ENCODE measurements around the gene NFIB.

Gene NFIB

DNA sequence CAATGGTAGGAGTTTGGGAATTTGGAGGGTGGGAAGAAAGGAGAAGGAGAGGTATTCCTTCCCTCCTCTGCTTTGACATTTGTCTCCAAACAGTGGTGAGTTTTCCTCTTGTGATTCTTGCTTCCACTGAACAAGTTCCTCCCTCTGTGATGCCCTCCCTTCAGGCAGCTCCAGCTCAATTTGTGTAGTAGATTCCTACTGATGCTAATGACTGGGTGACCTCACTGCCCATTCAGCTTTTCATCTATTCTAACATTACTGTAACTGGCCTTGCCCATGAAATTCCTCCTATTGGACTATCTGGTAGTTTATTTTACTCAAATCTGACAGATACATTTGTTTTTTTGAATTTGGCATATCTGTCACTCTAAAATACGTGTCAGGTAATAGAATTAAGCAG, 121.4 kb downstream of the NFIB start:
- DNase-seq (ENCODE audit: low read depth in 1 of 2, low spot score in 1 of 2) = no peak

GRCh38 chr9:14191512-14191911, 122.4 kb downstream of the NFIB start:
- no peak for DNase-seq (ENCODE audit: low read depth in 1 of 2, low spot score in 1 of 2)

GRCh38 chr9:14190240-14190639, 123.7 kb downstream of the NFIB start:
- DNase-seq (ENCODE audit: low read depth in 1 of 2, low spot score in 1 of 2) = no peak

DNA sequence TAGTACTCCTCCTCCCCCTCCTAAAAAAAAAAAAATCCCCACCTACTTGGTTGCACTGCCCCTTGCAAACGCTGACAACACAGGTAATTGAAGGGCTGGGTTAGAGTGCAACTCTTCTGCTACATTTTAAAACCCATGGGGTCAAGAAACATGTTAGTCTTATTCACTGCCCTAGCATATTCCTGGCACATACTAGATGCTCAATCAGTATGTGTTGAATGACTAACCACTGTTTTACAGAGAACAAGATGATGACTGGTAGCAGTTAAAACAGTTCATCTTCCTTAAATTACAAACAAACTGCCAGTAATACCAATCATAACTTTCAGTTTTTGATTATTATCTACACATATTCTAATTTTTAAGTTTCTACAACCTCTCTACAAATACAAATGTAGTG, 124.4 kb downstream of the NFIB start:
- DNase-seq (ENCODE audit: low read depth in 1 of 2, low spot score in 1 of 2) = no peak

- DNase-seq (ENCODE audit: low read depth in 1 of 2, low spot score in 1 of 2) = no peak
Measured at GRCh38 chr9:14189146-14189545, 124.8 kb downstream of the NFIB start.

DNA sequence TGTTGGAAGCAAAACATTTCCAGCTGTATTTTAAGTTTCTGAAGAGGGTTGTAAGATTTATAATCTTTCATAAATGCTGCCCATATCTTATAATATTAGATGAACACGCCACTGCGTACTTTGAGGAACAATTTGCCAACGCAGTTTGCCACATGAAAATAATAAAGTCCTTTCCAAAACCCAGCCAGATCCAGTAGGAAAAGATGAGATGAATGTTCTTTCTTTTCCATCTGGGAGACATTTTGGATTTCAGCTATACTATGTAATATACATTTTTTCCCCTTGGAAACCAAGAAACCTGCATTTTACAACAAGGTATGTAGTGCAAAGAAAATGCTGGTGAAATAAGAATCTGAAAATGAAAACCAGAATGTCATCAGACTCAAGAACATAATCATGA, 125.4 kb downstream of the NFIB start:
- DNase-seq (ENCODE audit: low read depth in 1 of 2, low spot score in 1 of 2) = no peak

GRCh38 chr9:14188011-14188410, 125.9 kb downstream of the NFIB start:
- DNase-seq (ENCODE audit: low read depth in 1 of 2, low spot score in 1 of 2) = no peak

- no peak for DNase-seq (ENCODE audit: low read depth in 1 of 2, low spot score in 1 of 2)
Measured at GRCh38 chr9:14186096-14186495, 127.8 kb downstream of the NFIB start.

- no peak for DNase-seq (ENCODE audit: low read depth in 1 of 2, low spot score in 1 of 2)
Measured at GRCh38 chr9:14185016-14185415, 128.9 kb downstream of the NFIB start.

- DNase-seq (ENCODE audit: low read depth in 1 of 2, low spot score in 1 of 2) = no peak
Measured at GRCh38 chr9:14183001-14183400, 130.9 kb downstream of the NFIB start.

DNA sequence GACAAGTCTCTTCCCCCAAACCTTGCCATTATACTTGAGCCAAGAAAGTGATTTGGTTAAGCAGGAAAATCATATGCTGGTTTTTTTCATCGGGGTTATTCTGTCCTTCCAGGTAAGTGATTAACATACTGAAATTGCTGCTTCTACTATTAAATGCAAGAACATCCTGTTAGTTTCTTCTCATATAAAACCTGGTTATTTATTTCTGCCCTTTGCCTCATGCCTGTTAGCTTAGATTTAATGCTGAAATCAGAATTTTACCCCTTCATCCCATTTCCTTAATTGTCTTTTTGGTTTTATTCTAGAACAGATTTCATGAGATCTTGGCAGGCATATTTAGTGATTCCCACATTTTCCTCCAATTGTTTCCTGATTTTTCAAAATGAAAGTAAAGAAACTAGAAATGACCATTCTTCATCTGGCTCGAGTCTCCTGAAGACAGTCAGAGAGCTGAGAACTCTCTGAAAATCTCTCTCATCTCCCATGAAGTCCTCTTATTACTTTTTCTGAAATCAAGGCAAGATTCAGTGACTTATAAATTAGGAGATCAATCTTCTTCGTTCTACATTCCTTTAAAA, 132.9 kb downstream of the NFIB start:
- DNase-seq (ENCODE audit: low read depth in 1 of 2, low spot score in 1 of 2) = no peak

DNA sequence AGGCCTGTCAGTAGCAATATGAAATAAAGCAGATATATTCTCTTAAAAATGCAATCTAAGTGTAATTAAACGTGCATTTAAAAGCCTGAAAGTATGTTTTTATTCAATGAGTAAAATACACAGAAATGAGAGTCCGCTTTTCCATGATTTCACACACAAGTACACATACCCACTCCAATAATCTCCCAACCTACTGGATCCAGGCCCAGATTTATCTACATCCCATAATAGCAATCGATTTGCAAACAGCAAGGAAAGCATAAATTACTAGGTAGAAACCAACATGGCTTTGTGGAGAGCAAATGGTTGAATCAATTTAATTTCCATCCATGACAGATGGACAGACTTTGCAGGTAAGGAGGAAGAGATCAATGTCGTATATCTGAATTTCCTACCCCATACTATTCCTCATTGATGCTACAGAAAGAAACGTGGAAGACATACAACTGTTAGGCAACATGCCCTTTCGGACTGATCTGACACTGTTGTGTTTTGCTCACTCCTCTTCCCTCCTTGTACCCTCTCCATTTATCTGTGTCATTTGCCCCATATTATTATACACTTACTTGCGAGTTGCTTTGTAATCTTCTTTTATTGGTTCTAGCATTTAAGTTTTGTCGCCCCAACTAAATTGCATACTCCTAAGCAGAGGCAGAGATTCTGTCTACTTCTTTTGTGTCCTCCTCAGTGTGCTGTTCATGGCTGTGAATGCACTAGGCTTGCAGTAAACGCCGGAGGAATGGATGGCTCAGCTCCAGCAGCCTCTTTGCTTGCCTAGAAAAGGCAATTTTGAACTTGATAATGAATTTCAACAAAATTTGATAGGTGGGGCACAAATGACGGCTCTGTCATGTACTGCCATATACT, 133.6 kb downstream of the NFIB start:
- DNase-seq (ENCODE audit: low read depth in 1 of 2, low spot score in 1 of 2) = no peak

DNA sequence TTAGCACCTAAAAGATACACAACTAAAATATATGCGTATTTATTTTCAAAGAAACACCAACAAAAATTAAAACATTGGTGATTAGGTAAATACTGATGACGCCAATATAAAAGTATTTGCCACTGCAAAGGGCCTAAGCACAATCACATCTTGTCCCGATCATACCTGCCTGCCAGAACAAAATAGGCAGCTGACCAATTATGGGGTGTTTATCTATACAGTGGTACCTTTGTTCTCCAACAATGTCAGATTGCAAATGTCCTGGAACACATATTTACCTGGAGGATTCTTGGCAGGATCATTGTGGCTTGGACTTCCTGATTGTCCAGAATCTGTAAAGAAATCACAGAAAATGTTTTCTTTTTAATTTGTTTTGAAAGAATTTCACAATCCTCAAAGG, 134.5 kb downstream of the NFIB start:
- DNase-seq (ENCODE audit: low read depth in 1 of 2, low spot score in 1 of 2) = no peak

DNA sequence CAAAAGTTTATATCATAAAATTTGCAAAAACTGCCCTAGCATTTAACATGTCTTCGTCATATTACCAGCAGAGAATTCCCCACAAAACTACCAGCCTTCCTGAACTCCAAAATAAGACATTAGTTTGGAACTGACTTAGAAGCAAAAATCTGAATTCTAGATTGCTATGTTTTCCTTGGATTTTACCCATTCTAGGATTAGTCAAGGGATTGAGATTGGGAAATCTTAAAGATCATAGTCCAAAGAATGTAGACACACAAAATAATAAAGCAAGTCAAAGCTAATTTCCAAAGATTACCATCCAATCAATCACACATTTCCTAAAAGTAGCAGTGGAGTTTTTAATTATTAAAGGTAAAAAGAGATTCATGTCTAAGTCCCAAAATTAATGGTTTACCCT, 138.2 kb downstream of the NFIB start:
- no peak for DNase-seq (ENCODE audit: low read depth in 1 of 2, low spot score in 1 of 2)

GRCh38 chr9:14173713-14174112, 140.2 kb downstream of the NFIB start:
- no peak for DNase-seq (ENCODE audit: low read depth in 1 of 2, low spot score in 1 of 2)

GRCh38 chr9:14170973-14171596, 142.9 kb downstream of the NFIB start:
- DNase-seq (ENCODE audit: low read depth in 1 of 2, low spot score in 1 of 2) = no peak

- no peak for DNase-seq (ENCODE audit: low read depth in 1 of 2, low spot score in 1 of 2)
Measured at GRCh38 chr9:14170392-14170931, 143.5 kb downstream of the NFIB start.

DNA sequence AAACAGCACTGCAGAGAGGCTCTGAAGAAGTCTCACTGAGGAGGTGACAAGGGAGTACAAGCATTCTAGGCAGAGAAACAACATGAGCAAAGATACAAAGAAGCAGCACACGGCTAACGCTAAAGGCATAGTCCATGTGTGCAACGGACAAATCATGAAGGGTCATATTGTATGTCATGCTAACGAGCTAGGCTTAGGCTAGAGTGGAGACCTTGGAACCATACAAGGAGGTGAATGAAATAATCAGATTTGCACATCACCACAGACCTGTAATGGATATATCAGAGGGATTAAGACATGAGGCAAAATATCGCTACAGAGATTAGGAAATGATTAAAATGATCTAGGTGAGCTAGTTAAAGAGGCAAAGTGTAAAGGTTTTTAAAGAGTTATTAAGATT, 145.6 kb downstream of the NFIB start:
- no peak for DNase-seq (ENCODE audit: low read depth in 1 of 2, low spot score in 1 of 2)

DNA sequence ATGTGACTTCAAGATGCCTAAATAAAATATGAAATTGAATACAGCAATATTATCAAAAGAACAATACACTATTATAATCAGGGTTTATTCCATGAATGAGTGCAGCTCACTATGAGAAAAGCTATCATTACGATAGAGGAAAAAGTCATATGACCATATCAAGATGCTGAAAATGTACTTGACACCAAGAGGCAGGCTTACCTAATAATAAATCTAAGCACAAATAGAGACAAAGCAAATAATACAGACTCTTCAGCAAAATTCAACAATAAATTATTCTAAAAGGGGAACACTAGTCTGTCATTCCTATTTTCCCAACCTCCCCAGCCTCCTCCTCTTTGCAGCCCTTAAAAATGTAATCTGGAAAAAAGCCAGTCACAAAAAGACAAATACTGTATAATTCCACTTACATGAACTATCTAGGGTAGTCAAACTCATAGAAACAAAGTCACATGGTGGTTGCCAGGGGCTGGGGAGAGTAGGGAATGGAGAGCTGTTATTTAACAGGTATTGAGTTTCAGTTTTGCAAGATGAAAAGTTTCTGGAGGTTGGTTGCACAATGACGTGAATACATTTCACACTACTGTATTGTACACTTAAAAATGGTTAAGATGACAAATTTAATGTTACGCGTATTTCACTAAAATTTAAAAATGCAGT, 148.4 kb downstream of the NFIB start:
- no peak for DNase-seq (ENCODE audit: low read depth in 1 of 2, low spot score in 1 of 2)

GRCh38 chr9:14164908-14165307, 149.0 kb downstream of the NFIB start:
- no peak for DNase-seq (ENCODE audit: low read depth in 1 of 2, low spot score in 1 of 2)

GRCh38 chr9:14159440-14160216, 154.3 kb downstream of the NFIB start:
- no peak for DNase-seq (ENCODE audit: low read depth in 1 of 2, low spot score in 1 of 2)

Measured in stimulated activated CD4-positive, alpha-beta T cell treated with anti-CD3 and anti-CD28 coated beads, Interleukin-15, amount 100 ng/mL, for 1 hour (primary cell).